Superior temporal gyrus (tissue), 1 donor: ENCODE results near the gene DPYSL3.

Experiments used
- DNase-seq: peaks from one replicate; pipeline ENCODE4 v3.0.0-alpha.2; 2016; ENCODE audit errors: extremely low spot score

Gene DPYSL3

GRCh38 chr5:147515269-147515668 lies 5.4 kb upstream of the DPYSL3 start:
- no peak for DNase-seq

- no peak for DNase-seq
Measured at GRCh38 chr5:147512659-147513379, 3.0 kb upstream of the DPYSL3 start.

DNA sequence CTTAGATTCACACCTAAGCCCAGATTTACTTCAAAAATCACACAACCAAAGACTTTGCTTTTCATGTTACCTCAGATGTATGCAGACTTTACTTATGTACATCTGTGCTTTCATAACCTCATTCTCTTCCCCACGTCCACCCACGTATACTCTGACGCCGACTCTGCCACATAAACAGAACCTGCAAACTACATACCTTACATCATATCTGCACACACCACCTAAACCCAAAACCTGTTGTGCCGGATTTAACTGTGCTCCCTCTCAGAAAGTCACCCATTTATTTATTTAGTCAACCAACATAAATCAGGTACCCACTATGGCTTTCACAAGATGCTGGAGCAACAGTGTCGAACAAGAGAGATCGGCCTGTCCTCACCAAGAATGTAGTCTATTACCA lies 1.0 kb upstream of the DPYSL3 start:
- DNase-seq = no peak

DNA sequence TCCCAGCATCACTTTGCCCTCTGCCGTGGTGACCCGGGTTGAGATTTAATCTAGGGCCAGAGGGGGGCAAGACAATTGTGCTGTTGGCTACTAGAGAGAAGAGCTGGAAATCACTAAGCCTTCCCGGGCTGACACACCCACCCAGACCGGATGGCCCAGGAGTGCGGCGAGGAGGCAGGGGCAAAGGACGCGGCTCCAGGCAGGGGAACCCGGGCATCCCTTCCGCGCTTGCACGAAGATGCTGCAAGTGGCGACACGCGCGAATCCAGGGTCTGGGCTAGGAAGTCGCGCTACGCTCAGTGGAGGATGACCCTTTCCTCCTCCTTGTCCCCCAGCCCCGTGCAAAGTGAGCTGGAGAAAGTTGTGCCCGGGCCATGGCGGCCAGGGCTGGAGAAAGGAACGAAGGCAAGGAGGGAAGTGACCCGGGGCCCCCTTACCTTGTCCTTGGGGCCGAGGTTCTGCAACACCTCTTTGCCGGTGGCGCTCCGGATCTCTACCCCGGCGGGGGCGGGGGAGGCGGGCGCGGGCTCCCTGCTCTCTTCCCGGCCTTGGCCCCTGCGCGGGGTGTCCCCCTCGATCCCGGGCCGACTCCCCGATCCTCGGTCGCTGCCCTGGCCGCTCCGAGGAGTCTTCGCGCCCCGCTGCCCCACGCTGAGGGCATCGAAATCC lies 693 bp downstream of the DPYSL3 start:
- DNase-seq = no peak

DNA sequence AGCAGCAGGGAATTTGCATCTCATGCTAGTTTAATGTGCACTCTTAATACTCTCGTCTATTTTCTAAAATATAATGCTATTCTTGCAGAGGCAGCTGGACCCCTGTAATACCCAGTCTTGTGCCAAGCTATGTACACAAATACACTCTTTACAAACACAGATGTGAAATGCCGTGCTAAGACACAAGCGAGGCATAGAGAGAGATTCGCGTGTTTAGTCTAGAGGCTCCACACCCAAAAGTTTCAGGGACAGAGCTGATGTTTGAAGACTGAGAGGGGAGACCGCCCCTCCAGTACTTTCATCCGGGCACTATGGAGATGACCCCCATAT lies 1.2 kb downstream of the DPYSL3 start:
- no peak for DNase-seq

DNA sequence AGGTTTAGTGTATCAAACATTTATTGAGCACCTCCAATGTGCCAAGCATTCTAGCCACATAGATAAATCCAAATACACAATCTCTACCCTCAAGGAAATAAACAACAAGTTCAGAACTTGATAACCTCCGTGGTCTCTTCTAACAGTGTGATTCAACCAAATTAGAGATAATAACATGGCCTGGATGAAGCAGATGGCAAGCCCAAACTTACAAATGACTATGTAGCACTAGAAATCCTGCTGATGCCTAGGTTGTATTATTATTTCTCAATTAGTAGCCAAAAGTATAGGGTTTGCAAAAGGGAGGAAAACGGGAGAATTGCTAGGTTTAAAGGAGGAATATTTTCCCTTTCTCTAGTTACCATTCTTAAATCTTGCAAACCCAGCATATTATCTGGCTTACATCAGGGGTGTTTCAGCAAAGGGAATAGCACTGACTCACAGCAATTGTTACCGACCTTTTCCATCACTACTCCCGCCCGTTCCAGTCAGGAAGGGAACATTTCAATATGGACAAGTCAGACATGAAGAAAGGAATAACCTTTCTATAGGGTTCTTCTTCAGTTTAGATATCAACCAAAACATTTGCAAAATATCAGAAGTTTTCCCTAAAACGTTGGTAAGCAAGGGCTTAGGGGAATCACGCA lies 2.3 kb downstream of the DPYSL3 start:
- DNase-seq = no peak

DNA sequence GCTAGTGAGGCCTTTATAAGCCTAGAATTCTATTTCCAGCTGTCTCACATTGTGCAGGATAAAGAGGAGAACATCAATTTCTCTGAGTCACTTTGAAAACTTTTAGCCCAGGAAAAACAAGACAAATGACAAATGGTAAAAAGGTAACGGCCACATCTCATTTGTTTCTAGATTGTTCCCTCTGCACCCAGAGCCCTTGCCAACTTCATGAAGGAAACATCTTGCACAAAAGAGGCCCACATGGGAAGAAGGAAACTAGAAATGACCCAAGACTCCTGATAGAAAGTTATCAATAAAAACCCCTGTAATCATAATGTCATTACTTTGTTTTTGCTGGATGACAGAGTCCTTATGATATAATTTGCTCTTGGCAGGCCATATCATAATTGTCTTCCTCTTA lies 5.3 kb downstream of the DPYSL3 start:
- DNase-seq = no peak

- DNase-seq = no peak
Measured at GRCh38 chr5:147504011-147504410, 5.9 kb downstream of the DPYSL3 start.

GRCh38 chr5:147490989-147491388 lies 18.9 kb downstream of the DPYSL3 start:
- DNase-seq = no peak

DNA sequence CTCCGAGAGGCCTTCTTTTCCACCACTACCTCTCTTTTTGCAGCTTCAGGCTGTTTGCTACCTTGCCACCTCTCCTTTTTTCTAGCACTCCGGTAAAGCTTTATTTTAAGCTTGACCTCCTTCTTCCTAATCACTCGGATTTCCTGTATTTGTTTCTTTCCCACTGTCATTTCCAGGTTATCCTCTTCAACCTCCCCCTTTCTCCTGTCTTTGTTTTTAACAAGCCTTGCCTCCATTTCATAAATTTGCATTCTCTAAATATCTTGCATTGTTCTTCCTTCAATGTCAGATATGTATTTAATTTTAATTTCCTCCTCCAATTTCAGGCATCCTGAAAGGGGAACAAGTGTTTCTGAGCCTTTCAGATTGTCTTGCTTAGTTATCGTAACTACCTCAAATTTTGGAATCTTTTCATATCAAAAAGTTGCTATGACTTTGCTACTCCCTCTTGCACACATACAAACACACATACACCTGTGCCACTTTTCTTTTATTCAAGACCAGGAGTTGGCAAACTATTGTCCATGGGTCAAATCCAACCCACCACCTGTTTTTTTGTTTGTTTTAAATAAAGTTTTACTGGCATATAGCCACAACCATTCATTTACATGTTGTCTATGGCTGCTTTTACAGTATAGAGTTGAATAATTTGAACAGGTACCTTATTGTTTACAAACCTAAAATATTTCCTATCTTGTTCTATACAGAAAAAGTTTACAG lies 22.7 kb downstream of the DPYSL3 start:
- no peak for DNase-seq

- no peak for DNase-seq
Measured at GRCh38 chr5:147485814-147486213, 24.1 kb downstream of the DPYSL3 start.

DNA sequence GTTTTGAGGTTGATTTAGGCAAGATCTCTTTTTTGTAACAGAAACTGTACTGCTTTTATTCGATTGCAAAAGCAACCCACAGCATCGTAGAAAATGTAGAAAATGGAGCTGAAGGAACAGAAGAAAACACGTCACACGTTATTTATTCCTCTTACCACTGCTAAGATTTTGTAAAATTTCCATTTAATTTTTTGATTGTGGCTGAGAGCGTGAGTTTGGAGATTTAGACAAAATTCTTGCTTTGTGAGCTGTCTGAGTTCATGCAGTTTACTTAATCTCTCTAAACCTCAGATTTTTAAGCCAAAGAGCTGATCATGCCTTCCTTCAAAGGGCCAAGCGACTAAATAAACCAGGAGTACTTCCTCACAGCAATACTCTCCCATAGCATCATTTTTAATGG lies 24.8 kb downstream of the DPYSL3 start:
- DNase-seq = no peak

- DNase-seq = no peak
Measured at GRCh38 chr5:147484708-147485020, 25.2 kb downstream of the DPYSL3 start.

GRCh38 chr5:147483961-147484707 lies 25.7 kb downstream of the DPYSL3 start:
- no peak for DNase-seq

DNA sequence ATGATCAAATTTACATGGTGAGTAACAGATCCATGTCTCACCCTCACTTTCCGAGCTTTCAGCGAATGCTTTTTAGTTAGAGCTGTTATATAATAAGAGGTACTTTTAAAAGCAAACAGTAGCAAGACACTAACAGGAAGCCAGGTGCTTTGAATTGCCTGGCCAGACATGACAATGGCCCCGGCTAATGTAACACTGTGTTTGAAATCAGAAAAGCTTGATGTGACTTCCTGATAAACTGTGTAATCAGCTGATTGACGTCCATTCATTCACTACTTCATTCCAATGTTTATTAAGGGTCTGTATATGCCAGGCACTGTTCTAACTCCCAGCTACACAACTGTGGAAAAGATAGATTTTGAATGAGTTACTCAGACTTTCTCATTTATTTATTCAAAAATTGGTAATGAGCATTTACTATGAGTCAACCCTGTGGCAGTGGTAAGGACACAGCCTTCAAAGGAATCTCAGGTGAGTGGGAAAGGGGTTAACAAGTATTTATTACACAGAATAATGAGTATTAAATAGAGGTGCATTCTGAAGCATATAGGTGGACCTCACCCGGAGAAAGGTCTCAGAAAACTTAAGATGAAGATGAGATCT lies 26.6 kb downstream of the DPYSL3 start:
- no peak for DNase-seq

DNA sequence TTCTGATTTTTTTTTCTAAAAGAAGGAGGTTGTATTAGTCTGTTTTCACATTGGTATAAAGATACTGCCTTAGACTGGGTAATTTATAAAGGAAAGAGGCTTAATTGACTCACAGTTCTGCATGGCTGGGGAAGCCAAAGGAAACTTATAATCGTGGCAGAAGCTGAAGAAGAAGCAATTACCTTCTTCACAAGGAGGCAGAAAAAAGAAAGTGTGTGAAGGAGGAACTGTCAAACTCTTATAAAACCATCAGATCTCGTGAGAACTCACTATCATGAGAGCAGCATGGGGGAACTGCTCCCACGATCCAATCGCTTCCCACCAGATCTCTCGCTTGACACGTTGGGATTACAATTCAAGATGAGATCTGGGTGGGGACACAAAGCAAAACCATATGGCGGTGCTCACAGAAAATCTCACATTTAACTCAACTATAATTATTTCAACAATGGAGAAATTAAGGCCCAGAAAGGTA lies 27.1 kb downstream of the DPYSL3 start:
- no peak for DNase-seq

DNA sequence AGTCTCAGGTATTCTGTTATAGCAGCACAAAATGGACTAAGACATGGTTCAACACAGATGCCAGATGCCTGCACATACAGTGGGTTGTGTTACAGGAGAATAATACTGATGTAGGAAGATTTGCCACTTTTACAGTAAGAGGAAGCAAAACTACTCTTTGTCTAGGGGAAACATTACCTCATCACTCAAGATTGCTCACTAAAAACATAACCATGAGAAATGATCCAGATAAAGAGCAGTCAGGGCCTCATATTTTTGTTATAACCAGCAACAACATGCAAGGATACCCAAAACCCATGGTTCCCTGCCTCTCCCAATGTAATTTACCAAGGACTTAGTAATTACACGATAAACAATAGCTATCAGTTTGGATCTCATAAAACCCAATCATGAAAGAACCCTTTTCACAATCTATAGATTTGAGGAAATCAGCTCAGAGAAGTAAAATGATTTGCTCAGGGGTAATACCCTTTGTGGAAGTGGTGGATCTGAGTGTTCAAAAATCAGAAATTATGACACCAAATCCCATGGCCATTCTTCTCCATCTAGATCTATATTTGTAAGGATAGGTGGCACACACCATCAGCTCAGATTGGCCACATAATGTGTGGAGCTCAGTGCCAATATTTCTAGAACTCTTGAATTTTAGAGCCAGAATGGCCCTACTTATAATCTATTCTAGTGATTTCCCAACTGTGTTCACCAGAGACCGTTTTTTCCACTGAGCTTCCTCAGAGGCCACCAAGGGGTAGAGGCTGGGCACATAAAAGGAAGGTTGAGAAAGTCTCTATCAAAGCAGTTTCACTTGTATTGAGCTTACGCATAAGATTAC lies 27.8 kb downstream of the DPYSL3 start:
- DNase-seq = no peak

- no peak for DNase-seq
Measured at GRCh38 chr5:147481376-147481775, 28.5 kb downstream of the DPYSL3 start.

DNA sequence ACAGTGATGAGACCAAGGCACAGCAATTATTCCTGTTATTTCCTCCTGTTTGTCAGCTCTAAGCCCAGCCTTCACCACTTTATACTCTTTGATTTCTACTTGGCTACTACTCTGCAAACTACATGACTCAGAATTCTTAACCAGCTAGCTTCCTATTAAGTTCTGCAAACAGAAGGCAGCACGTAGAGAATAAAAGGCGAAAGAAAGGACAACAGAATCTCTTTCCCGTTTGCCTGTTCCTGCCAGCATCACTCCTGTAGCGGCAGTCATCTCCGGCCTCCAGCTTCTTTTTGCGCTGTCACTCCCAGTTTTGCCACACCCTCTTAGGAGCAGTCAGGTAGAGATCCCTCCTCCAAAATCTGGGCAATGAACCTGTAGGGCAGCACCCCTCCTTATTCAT lies 29.9 kb downstream of the DPYSL3 start:
- no peak for DNase-seq

DNA sequence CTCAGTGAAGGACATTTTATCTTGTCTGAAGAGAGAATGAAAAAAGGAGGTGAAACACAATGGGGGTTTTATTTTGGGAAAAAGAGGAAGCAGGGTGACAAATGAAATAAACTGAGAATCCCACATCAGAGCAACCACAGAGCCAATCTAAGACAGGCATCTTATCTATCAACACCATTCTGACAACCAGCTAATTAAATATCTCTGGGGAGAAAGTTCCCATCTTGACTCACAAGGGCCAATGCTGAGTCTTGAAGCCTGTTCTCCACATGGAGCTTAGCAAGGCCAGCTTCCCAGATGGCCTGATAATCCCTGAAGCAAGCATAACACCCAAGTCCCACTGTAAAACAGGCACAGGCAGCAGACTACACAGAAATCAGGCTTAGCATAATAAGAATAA lies 30.4 kb downstream of the DPYSL3 start:
- no peak for DNase-seq

- DNase-seq = no peak
Measured at GRCh38 chr5:147474140-147474539, 35.7 kb downstream of the DPYSL3 start.
